ENCODE measurements around the gene EYA2. TPM values are rescaled to one million over a fixed set of nuclear protein-coding genes. Genes with fewer than 3 reads are reported as not detected.

EYA2 gene
- total and polyA plus RNA-seq, 4 donors = 1.6 to 4.4 (median 2.1) TPM

- TF ChIP-seq CTCF (IDR thresholded peaks at IDR 0.05; ENCODE audit: control extremely low read depth, extremely low read depth) = no peak
- ATAC-seq (ENCODE audit: insufficient read depth, low FRiP score) (no peak), DNase-seq (no peak)
- Histone ChIP-seq H3K4me1 (ENCODE audit: control insufficient read depth in 5 of 5, insufficient read depth in 5 of 5, low read length in 5 of 5) (peaks cover 0 to 12% (median 0%) of the 10 kb centered on the region in 5 donors), H3K27ac (ENCODE audit: low read depth in 1 of 2, low read length in 1 of 2) (no peak overlapping the region), H3K4me3 (no peak overlapping the region), H3K27me3 (ENCODE audit: control insufficient read depth in 3 of 3, insufficient read depth in 3 of 3, low read length in 2 of 3) (no peaks in the 10 kb centered on the region), H3K36me3 (ENCODE audit: control insufficient read depth in 4 of 4, insufficient read depth in 4 of 4, low read length in 4 of 4) (no peaks in the 10 kb centered on the region), H3K9me3 (ENCODE audit: control insufficient read depth in 4 of 4, insufficient read depth in 3 of 4, low read length in 3 of 4) (peaks cover 0 to 2% (median 0%) of the 10 kb centered on the region in 4 donors), H3K9ac (ENCODE audit: insufficient read depth in 1 of 2, low read length in 2 of 2) (no peak overlapping the region)
- 89 to 91% methylated on average over 2 of the region's 2 CpGs for WGBS, 2 donors
These were observed 46.8 kb downstream of the EYA2 start for GRCh38 chr20:46941404-46941803.

GRCh38 chr20:46943861-46944591 lies 49.4 kb downstream of the EYA2 start:
- Histone ChIP-seq H3K27ac (ENCODE audit: low read depth in 1 of 2, low read length in 1 of 2) (no peak overlapping the region), H3K4me3 (no peak overlapping the region), H3K9me3 (ENCODE audit: control insufficient read depth in 4 of 4, insufficient read depth in 3 of 4, low read length in 3 of 4) (peaks cover 0 to 2% (median 0%) of the 10 kb centered on the region in 4 donors), H3K36me3 (ENCODE audit: control insufficient read depth in 4 of 4, insufficient read depth in 4 of 4, low read length in 4 of 4) (no peaks in the 10 kb centered on the region), H3K9ac (ENCODE audit: insufficient read depth in 1 of 2, low read length in 2 of 2) (no peak overlapping the region), H3K4me1 (ENCODE audit: control insufficient read depth in 5 of 5, insufficient read depth in 5 of 5, low read length in 5 of 5) (peaks cover 0 to 4% (median 0%) of the 10 kb centered on the region in 5 donors), H3K27me3 (ENCODE audit: control insufficient read depth in 3 of 3, insufficient read depth in 3 of 3, low read length in 2 of 3) (no peaks in the 10 kb centered on the region)
- 87 to 92% methylated on average over 11 of the region's 11 CpGs for WGBS, 2 donors
- no peak for TF ChIP-seq CTCF (IDR thresholded peaks at IDR 0.05; ENCODE audit: control extremely low read depth, extremely low read depth)
- ATAC-seq (ENCODE audit: insufficient read depth, low FRiP score) (no peak), DNase-seq (no peak)

GRCh38 chr20:46945465-46945864 lies 50.8 kb downstream of the EYA2 start:
- no peak for TF ChIP-seq CTCF (IDR thresholded peaks at IDR 0.05; ENCODE audit: control extremely low read depth, extremely low read depth)
- no peak overlapping the region for H3K27ac ChIP-seq (ENCODE audit: low read depth in 1 of 2, low read length in 1 of 2)
- no peak overlapping the region for H3K4me3 ChIP-seq
- no peak overlapping the region for H3K9ac ChIP-seq (ENCODE audit: insufficient read depth in 1 of 2, low read length in 2 of 2)
- ATAC-seq (ENCODE audit: insufficient read depth, low FRiP score) (no peak), DNase-seq (peak in 1 of 3 donors; percentile 38)
- peaks cover 0 to 2% (median 0%) of the 10 kb centered on the region in 4 donors for H3K9me3 ChIP-seq (ENCODE audit: control insufficient read depth in 4 of 4, insufficient read depth in 3 of 4, low read length in 3 of 4)
- peaks cover 0 to 5% (median 0%) of the 10 kb centered on the region in 3 donors for H3K27me3 ChIP-seq (ENCODE audit: control insufficient read depth in 3 of 3, insufficient read depth in 3 of 3, low read length in 2 of 3)
- H3K36me3 ChIP-seq (ENCODE audit: control insufficient read depth in 4 of 4, insufficient read depth in 4 of 4, low read length in 4 of 4) = no peaks in the 10 kb centered on the region
- peaks cover 0 to 4% (median 0%) of the 10 kb centered on the region in 5 donors for H3K4me1 ChIP-seq (ENCODE audit: control insufficient read depth in 5 of 5, insufficient read depth in 5 of 5, low read length in 5 of 5)
- WGBS, 2 donors = 61 to 69% methylated on average over 9 of the region's 9 CpGs
